Measurements from ENCODE around the gene CALML4.
"Not testable (repeated sequence)": the region's sequence is repeated elsewhere in the genome, so short reads cannot be mapped to it uniquely, and the experiment has no call there.

The CALML4 gene, protein sequence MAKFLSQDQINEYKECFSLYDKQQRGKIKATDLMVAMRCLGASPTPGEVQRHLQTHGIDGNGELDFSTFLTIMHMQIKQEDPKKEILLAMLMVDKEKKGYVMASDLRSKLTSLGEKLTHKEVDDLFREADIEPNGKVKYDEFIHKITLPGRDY

DNA sequence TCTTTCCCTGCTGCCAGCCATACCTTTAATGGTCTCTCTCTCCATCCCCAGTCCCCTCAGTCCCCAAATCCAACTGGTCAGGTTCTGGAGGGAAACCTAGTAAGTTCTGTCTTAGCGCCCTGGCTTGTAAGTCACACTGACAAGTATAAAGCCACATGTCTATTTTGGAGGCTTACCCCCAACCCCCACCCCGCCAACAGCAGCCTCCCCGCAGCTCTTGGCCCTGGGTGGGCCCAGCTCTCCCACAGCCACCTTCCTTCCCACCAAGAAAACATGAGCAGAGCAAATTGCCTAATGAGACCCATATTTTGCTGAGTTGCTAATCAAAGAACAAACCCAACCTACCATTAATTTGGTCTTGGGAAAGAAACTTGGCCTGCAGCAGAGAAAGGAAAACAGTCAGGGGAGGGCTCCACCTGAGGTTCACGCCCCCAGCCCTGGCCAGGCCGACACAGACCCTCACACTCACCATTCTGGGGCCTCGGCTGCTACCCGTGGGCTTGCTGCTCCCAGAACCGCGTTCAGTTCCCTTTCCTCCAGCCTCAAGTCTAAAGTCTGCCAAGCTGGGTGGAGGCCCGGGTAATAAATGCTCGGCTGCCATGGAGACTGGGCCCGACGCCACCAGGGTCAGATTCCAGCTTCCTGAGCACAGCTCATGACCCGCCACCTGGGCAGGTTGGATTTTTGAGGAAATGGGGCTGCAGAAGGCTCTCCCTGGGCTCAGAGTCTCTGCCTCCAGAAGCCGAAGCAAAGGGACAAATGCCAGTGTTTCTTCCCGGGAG, at the start of gene CALML4:
Gene CALML4, minus strand, starts transcription at position 557 of the 782 bp plus-strand sequence. Its CDS starts 85 bp downstream, at position 472.
- no peak for DNase-seq (ENCODE audit: low spot score)

DNA sequence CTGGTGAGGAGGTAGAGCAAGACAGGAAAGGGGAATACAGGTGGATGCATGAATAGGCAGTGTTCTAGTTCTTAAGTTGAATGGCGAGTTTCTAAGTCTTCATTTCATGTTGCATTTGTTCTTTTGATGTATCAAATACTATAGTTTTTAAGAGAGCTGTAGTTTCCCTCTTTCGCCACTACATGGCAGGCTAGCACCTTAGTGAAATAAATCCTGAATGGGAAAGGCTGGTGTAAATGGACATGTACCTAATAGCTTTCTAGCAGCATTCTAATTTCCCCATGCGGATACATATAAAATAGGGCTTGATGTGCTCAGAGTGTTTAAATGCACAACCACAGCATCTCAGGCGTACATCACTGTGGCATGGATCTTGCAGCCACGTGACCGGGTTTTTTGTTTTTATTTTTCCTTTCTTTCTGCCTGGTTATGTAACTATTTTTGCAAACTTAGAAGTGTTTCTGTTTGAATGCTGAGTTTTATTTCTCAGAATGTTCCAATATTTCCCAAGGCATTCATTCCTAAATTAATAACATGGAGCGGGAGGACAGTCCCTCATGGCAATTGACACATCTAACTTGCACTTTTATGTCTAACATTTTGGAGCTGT, 47.9 kb upstream of the CALML4 start:
- peak; percentile 68 for DNase-seq (ENCODE audit: low spot score)

DNA sequence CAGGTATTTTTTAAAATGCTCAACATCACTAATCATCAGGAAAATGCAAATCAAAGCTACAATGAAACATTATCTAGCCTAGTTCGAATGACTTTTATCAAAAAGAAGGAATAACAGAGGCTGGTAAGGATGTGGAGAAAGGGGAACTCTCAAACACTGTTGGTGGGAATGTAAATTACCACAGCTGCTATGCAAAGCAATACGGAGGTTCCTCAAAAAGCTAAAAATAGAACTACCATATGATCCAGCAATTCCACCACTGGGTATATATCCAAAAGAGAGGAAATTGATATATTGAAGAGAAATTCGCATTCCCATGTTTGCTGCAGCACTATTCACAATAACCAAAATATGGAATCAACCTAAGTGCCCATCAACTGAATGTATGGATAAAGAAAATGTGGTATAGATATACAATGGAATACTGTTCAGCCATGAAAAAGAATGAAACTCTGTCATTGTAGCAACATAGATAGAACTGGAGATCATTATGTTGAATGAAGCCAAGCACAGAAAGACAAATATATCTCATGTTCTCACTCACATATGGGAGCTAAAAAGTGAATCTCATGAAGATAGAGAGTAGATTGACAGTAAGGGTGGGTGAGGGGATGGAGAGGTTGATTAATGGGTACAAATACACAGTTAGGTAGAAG, 44.1 kb upstream of the CALML4 start:
- no peak for DNase-seq (ENCODE audit: low spot score)

GRCh38 chr15:68244235-68244634, 39.1 kb upstream of the CALML4 start:
- DNase-seq (ENCODE audit: low spot score), result no peak

GRCh38 chr15:68241088-68241935, 36.2 kb upstream of the CALML4 start:
- DNase-seq (ENCODE audit: low spot score), result no peak

DNA sequence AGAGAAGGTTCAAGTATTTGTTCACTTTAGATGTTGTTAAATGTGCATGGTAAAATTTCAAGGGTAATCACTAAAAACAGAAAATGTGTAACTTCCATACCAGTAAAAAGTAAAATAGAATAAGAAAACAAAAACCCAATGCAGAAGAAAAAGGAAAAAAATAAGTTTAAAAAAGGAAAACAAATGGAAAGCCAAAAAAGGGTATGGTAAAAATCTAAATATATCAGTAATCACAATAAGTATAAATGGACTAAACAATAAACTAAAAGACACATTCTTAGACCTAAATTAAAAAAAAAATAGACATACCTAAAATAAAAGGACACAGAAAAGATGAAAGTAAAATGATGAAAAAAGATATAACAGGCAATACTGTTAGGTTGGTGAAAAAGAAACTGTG, 33.9 kb upstream of the CALML4 start:
- DNase-seq (ENCODE audit: low spot score), result no peak

DNA sequence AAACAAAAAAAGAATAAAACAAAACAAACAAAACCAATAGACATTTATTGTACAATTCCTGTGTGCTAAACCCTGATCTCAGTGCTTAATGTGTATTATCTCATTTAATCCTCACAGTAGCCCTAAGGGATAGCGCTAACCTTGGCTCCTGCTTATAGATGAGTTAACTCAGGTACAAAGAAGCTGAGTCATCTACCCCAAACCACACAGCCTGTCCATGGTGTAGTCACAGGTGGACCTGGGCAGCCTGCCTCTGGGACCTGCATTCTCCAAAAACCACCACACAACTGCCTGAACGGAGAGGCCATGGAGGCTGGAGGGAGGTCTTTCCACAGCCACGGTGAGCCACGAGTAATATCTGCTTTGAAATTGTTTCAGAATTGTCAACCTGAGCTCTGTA, 29.9 kb upstream of the CALML4 start:
- no peak for DNase-seq (ENCODE audit: low spot score)

DNA sequence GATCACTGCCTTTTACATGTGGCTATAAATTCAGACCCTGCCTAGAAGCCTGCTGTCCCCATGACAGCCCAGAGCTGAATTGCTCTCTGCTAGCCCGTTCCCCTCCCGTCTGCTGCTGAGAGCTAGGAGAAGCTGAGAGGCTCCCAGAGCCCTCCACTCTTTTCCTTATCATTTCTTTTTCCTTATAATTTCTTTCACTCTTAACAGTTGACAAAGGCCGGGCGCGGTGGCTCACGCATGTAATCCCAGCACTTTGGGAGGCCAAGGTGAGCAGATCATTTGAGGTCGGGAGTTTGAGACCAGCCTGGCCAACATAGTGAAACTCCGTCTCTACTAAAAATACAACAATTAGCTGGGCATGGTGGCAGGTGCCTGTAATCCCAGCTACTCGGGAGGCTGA, 29.4 kb upstream of the CALML4 start:
- not testable (repeated sequence) for DNase-seq (ENCODE audit: low spot score)

DNA sequence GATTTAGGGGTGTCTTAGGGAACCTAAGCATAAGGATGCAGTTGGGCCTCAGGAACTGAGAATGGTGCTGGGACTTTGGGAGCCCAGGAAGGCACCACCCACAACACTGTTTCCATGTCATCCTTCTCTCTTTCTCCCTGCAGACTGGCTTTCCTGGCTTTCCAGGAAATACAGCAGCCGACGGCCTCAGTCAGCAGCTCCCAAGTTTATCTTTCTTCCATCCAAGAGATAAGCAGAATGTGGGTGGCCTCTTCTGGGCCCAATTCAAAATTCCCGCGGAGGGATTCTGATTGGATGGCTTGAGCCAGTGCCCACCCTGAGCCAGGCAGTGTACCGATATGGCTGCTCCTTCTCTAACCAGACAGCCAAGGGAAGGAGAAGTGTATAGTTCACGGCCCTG, 28.9 kb upstream of the CALML4 start:
- DNase-seq (ENCODE audit: low spot score), result no peak

GRCh38 chr15:68232937-68233336, 27.8 kb upstream of the CALML4 start:
- no peak for DNase-seq (ENCODE audit: low spot score)

- no peak for DNase-seq (ENCODE audit: low spot score)
These were observed 27.3 kb upstream of the CALML4 start for GRCh38 chr15:68232449-68232848.

GRCh38 chr15:68231102-68231818, 26.1 kb upstream of the CALML4 start:
- no peak for DNase-seq (ENCODE audit: low spot score)

DNA sequence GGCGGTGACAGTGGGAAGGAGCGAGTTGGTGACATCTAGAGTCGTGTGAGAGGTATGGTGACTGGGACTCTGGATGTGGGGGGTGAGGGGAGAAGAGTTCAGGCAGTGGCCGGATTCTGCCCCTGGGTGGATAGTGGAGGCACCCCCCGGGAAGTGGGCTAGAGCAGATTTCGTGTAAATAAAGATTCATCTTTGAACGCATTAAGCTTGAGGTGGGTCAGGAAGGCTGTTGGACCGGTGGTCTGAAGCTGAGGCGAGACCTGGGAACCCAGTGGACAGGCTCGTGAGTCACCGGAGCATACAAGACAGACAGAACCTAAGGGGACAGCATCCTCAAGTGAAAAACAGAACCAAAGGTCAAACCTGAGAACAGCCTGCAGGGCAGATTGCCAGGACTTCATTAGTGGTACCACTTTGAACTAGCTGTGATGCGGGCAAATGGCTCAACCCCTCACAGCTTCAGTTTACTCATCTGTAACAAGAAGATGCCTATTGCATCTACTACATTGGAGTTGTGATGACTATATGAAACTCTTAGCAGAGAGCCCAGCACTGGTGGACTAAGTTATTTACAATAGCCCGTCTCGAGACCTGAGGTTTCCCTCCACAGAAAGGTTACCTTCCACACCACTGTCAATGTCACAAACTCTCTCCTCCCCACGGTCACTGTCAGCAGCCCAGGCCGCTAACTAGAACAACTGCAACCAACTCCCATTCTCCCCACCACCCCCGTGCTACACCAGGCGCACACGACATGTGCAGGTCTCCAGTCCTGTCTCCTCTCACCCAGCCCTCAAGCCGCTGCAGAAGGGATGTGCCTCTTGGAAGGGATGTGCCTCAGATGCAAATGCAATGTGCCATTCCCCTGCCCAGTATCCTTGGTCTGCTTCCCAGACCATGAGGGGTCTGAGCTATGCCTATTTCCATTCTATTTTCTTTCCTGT, 25.3 kb upstream of the CALML4 start:
- DNase-seq (ENCODE audit: low spot score), result no peak

DNA sequence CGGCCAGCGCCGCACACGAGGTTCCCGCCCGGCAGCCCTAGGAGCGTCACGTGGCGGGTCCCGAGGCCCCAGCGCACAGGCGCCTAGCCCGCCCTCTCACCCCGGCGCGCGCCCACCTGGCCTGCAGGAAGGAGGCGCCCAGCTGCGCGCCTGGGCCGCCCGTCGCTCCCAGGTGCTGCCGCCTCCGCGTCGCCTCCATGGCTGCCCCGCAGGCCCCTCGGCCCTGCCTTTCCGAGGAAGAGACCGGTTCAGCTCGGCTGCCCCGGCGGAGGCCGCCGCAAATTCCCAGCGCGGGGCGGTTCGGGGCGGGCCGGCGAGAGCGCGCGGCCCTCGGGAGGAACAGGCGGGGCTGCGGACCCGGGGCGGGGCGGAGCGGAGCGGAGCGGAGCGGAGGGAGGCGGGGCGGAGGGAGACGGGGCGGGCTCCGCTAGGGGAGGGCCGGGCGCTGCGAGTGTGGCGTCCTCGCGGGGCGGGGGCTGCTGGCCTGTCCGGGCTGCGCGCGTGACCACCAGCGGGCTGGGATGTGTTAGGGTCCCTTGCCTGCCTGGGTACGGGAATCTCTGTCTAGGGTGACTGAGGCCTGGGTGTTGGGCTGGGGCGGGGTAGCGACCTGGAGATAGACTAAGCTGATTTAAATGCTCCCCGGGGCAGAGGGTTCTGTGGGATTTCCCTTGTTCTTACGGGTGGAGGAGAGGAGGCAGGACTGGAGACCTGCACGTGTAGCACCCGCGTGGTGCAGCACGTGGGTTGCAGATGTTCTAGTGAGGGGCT, 24.4 kb upstream of the CALML4 start, which contains the start of gene CLN6:
Gene CLN6, minus strand, starts transcription at position 343 of the 771 bp plus-strand sequence. Its CDS starts 144 bp downstream, at position 199.
- peak; percentile 73 for DNase-seq (ENCODE audit: low spot score)

DNA sequence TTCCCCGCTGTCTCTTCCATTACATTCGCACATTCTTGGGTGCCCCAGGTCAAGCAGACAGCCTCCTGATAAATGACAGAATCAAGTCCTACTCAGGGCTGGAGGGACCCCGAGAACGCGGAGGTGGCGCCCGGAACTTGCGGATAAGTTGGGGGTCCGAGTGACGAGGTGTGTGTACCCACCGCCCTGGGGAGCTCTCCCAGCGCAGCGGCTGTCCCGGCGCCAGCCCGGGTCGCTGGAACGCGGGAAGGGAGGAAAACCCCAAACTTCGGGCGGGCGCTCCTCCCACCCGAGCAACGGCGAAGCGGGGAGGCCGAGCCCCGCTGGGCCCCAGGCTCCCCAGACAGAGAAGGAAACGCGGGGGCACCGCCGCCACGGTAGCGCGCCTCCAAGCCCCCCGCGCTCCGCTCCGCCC, 23.8 kb upstream of the CALML4 start:
- DNase-seq (ENCODE audit: low spot score), result no peak

DNA sequence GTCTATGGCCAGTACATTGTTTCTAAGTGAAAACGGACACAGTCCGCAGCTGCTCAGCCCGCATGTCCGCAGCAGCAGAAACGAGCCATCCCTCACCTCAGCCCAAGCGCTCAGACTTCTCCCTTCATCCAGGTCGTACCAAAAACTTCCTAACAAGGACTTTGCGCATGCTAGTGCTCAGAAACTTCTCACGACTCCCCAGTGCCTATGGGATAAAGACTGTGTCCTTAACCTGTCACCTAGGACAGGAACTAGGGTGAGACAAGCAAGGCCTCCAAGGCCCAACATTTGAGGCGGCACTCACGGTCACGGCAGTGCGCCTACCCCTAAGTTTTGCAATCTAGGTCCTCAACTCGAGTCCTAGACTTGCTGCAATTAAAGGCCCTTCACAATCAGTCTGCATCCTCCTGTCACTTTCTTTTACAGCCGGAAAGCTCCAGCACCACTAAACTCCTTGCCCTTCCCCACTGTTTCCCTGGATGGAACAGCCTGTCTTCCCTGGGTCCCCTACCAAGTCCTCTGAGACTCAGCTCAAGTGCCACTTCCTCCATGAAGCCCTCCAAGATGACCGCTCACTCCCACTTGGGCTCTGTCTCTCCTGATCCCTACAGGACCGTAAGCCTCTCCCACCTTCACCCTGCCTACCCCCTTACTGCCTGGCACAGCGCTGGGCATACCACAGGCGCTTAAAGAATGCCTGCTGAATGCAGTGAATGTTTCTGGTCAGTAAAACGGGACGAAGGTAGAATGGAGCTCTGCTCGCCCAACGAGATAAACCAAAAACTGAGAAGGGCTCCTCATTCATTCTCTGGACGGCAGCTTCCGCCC, 23.2 kb upstream of the CALML4 start:
- DNase-seq (ENCODE audit: low spot score), result no peak

DNA sequence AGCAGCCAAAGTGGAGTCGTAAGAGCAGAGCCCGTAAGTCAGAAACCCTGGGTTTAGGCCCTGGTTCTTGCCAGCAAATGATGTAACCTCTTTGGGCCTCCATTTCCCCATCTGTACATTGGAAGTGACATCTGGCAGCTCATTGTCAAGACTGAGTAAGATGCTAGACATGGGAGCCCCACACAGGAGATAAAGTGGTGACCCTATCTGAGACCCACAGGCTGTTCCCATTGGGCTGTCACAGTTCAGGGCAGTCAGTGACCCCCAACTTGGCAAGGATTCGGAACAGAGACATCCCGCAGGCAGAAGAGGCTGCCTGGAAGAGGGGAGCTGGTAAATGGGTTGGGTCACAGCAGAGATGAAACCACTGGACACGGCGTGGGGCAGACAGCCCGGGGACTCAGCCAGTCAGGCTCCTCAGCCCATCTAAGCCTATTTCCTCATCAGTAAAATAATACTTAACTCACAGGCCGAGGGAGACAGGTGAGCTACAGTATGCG, 22.6 kb upstream of the CALML4 start:
- no peak for DNase-seq (ENCODE audit: low spot score)

DNA sequence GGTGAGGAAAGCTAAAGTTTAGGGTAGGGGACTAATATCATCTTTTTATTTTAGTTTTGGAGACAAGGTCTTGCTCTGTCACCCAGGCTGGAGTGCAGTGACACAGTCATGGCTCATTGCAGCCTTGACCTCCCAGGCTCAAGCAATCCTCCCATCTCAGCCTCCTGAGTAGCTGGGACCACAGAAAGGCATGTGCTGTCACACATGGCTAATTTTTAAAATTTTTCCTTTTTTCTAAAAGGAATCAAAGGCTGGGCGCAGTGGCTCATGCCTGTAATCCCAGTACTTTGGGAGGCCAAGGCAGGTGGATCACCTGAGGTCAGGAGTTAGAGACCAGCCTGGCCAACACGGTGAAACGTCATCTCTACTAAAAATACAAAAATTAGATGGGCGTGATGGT, 20.3 kb upstream of the CALML4 start:
- DNase-seq (ENCODE audit: low spot score), result not testable (repeated sequence)
